ENCODE measurements around the gene COA7.
"Not testable (repeated sequence)": the region's sequence is repeated elsewhere in the genome, so short reads cannot be mapped to it uniquely, and the experiment has no call there.

The COA7 gene

DNA sequence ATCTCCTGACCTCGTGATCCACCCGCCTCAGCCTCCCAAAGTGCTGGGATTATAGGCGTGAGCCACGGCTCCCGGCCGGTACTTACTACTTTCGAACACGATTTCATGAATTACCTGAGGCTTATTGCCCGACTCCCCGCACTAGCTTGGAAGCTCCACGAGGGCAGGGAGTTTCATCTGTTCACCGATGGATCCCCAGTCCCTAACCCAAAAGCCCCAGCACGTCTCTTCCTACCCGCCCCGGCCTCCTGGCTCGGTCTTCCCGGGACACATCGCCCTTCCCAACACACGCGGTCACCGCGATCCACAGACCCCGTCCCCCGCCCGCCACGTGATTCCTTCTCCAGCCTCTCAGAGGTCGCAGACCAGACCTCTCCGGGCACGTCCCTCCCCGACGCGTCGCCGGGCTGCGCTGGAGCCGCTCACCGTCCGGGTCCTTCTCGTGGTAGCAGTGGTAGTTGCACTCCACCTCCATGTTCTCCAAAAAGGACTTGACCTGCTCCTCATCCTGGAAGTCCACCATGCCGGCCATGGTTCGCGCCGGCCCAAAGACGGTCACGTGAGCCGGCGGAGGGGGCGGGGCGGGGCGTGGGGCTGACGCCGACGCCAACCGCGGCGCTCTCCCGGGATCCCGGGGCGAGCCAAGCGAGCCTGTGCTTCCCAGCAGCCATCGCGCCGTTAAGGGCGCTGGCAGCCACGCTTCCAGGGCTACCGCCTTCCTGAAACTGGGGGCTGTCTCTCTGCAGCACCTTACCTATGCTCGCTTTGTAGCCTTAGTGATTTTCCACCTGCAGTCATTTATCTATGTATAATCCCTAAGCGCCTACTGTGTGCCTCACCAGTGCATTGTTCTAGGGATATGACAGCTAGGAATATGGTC lies at the start of gene COA7:
TSS of gene COA7 (minus strand) at position 553 of the 880 bp plus-strand sequence. CDS start at position 532, 21 bp downstream.
- peak; percentile 58 to 78 for DNase-seq

DNA sequence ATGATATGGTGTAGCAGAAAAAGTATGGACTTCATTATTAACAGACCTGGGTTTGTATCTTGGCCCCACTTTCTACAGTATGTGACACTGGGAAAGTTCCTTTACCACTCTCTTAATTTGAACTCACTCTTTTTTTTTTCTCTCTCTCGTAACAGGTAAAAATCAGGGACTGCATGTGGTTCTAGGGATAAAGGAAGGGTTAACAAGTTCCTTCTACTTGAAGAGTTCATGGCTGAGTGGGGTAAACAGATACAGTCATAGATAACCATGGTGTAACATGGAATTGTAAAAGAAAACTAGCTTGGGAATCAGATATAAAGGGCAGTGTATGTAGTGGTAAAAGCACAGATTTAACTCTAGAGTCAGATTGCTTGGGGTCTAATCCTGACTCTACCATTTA lies 49.3 kb upstream of the COA7 start:
- no peak for DNase-seq

DNA sequence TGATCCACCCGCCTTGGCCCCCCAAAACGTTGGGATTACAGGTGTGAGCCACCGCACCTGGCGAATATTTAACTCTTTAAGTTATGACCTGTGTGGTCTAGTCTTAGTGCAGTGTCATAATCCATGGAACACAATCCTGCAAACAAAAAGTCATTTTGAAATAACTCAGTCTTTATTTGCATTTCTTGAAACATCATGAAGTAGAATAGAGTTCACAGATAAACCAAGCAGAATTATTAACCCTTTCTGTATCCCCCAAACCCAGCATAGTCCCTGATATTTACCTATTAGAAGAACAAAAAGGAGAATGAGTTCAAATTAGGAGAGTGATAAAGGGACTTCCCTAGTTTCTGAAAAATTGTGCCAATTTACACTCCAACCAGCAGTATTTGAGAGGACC lies 48.0 kb upstream of the COA7 start:
- no peak for DNase-seq

DNA sequence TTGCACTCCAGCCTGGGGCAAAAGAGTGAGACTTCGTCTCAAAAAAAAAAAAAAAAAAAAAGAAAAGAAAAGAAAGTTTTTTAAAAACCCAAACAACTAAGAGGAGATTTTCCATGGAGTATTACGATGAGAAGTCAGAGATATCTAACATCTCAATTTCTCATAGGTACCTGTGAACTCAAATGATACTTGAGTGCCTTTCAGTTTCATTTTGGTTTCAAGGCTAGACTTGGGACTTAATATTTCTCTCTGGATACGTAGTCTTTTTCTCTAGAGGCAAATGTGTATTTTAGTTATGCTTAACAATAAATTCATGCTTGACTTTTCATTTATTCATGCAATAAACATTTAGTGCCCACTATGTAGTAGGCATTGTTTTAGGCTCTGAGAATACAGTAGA lies 43.1 kb upstream of the COA7 start:
- no peak for DNase-seq

DNA sequence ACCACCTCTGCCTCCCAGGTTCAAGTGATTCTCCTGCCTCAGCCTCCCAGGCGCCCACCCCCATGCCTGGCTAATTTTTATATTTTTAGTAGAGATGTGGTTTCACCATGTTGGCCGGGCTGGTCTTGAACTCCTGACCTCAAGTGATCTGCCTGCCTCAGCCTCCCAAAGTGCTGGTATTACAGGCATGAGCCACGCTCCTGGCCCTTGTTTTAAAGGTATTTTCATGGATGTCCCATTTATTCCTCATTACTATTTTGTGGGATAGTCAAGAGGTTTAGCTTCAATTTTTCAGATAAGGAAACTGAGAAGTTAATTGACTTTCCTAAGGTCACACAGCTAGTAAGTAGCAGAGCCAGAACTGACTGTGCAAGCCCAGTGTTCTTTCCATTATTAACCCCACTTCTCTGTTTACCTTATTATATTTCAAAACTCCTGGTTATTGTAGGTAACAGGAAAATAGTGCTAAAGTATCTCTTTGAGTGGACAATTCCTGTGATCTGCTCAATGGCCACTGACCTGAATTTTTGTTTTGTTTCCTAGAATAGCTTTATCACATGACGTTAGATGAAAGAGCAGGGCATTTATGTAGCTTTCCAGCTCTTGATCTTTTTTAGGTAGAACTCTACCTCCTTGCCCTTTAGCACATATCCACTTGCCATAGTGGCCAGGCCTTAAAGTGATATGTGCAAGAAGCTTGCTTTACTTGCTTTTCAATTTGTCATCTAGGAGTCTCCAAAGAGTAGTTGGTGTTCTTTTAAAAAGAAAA lies 41.7 kb upstream of the COA7 start:
- DNase-seq: no peak

DNA sequence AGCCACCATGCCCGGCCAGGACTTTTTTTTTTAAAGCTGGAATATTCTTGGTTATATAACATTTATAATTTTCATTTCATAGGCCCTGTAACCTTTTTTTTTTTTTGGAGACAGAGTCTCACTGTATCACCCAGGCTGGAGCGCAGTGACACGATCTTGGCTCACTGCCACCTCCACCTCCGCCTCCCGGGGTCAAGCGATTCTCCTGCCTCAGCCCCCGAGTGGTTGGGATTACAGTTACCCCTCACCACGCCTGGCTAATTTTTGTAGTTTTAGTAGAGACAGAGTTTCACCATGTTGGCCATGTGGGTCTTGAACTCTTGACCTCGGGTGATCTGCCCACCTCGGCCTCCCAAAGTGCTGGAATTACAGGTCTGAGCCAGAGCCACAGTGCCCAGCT lies 40.7 kb upstream of the COA7 start:
- DNase-seq: no peak

DNA sequence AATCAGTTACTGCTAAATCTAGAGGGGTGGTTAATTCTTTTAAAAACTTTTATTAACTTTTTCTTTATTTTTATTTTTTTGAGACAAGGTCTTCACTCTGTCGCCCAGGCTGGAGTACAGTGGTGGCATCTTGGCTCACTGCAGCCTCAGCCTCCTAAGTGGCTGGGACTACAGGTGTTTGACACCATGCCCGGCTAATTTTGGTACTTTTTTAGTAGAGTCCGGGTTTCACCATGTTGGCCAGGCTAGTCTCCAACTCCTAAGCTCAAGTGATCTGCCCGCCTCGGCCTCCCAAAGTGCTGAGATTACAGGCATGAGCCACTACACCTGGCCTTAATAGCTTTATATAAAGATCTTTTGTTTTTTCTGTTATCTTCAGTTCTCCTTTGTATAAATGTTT lies 40.0 kb upstream of the COA7 start:
- no peak for DNase-seq

DNA sequence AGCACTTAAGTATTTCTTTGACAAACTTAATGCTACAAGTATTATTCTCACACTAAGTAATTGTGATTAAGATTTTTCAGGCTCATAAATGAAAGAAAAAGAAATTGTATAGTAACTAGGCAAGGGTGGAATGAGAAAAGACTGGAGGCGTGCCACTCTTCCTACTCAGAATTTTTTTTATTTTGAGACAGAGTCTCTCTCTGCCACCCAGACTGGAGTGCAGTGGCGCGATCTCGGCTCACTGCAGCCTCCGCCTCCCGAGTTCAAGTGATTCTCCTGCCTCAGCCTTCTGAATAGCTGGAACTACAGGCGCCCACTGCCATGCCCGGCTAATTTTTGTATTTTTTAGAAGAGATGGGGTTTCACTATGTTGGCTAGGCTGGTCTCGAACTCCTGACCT lies 37.2 kb upstream of the COA7 start:
- not testable (repeated sequence) for DNase-seq

DNA sequence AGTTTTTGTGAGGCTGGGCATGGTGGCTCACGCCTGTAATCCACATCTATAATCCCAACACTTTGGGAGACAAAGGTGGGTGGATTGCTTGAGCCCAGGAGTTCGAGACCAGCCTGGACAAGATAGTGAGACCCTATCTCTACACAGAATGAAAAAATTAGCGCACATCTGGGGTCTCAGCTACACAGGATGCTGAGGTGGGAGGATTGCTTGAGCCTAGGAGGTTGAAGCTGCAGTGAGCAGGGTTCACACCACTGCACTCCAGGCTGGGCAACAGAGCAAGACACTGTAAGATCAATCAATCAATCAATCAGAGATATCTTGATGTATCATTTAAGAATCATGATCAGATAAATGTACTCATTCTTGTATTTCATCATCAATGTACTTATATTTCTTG lies 35.2 kb upstream of the COA7 start:
- no peak for DNase-seq

DNA sequence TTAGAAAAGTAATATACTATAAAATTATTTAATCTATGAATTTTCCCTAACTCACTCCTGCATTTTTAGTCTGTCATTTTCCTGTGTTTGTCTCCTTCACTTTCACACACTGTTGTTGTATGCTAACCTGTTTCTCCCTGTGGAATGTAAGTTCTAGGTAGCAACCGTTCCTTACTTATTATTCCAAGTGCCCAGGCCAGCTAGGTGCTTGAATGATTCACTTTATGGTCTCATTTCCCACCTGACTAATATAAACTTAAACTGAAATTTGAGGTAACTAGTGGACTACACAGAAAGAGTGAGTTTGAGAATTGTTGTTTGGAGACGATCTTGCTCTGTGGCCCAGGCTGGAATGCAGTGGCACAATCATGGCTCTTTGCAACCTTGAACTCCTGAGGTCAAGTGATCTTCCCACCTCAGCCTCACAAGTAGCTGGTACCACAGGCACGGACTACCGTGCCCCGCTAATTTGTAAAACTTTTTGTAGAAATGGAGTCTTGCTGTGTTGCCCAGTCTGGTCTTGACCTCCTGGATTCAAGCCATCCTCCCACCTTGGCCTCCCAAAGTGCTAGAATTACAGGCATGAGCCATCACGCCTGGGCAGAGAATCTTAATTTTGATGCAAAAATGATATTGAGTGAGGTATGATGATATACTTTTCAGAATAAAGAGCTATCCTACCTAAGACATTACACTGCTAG lies 30.0 kb upstream of the COA7 start:
- DNase-seq: no peak

DNA sequence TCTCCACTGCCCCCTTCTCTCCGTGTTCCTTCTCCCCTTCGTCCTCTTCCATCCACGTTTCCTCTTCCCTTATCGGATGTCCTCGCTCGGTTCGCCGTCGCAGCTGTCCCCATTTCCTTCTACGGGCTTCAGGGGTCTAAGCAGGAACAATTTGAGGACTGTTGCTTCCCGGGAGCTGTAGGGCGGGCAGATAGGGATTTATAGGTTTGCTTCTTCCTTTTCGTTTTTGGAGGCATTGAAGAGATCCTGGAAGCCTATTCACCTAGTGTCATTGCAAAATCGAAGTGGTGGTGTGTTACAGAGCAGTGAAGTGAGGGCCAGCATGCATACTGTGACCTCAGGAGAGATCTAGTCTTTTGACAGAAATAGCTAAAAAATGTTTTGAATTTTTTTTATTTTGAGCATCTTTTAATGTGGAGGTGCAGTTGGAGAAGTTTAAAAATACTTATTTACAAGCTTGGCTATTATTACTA lies 29.0 kb upstream of the COA7 start:
- DNase-seq: peak in 1 of 2 experiments; percentile 28

DNA sequence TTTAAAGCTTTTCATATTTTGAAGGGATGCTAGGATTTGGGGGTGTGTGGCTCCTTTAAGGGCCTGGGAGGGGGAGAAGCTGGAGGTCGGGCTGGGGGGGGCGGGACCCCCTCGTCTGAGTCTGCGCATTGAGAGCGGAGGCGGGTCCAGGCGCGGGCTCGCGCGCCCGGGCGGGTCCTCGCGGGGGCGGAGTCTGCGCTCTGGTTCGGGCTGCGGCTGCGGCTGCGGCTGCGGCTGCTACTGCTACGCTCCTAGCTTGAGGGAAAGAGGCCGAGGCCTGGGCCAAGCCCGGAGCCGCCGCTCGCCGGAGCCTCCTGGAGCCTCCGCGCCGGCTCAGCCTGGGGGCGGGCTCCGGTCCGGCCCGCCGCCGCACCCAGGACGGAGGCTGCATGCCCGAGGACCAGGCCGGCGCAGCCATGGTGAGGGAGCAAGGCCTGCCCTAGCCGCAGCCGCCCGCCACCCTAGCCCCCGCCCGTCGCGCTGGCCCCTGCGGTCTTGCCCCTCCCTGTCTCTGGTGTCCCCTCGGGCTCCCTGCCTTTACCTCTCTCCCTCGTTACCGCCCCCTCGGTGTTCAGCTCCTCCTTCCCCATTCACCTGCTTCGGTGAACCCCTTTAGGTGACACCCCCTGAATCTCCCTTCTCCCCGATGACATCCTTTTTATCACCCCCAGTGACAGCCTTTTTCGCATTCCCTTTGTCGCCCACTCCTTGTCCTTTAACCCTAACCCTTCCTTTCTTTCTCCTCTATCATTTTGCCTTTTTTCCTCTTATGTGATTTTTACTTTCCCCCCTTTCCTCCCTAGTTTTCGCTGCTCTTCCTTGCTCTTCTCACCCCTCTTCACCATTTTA lies 28.3 kb upstream of the COA7 start, which contains the start of gene ZYG11B:
TSS of gene ZYG11B (plus strand) at position 189 of the 849 bp plus-strand sequence. CDS start at position 390, 201 bp downstream.
- DNase-seq: peak; percentile 44 to 76

DNA sequence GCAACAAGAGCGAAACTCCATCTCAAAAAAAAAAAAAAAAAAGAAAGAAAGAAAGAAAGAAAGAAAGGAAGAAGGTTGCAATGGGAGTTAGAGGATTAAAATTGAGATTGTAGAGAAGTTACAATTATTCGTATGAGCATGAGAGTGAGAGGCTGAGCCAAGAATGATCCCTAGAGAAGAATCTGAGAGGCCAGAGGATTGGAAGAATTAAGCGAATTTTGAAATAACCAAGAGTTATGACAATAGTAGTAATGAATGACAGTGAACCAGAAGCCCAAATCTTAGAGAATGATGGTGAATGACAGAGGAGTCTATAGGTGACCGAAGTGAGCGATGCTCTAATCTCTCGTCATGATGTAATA lies 27.7 kb upstream of the COA7 start:
- no peak for DNase-seq

DNA sequence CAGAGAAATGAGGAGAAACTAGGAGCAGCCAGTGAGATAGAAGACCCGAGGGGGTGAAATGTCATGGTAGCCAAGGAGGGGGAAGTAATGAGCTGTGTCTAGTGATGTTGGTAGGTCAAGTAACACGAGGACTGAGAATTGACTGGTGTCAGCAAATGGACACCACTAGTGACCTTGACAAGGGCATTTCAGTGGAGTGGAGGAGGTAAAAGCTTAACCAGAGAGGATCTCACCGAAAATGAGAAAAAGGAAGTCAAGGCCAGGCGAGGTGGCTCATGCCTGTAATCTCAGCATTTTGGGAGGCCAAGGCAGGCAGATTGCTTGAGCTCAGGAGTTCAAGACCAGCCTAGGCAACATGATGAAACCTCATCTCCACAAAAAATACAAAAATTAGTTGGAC lies 25.1 kb upstream of the COA7 start:
- no peak for DNase-seq

DNA sequence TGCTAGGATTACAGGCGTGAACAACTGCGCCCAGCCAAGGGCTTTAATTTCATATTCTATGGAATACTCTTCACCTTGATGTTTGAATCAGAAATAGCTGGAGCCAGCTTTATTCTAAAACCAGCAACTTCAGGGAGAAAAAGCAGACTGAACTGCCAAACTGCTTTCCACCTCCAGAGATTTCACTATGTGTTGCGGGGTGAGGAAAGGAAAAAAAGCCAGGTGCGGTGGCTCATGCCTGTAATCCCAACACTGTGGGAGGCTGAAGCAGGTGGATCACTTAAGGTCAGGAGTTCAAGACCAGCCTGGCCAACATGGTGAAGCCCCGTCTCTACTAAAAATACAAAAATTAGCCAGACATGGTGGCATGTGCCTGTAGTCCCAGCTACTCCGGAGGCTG lies 17.1 kb upstream of the COA7 start:
- DNase-seq: not testable (repeated sequence)

DNA sequence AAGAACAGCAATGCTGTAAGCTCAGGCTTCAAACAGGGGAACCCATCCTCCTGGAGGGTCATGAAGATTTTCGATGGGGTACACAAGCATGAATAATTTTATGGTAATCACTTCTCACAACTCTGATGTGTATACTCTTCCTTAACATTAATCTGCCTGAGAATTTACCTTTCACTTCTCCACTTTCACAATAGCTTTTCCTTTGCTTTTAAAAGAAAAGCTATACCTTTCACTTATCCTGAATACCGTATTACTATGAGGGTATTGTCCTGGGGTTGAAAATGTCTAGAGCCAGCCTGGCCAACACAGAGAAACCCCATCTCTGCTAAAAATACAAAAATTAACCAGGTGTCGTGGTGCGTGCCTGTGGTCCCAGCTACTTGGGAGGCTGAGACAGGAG lies 15.4 kb upstream of the COA7 start:
- no peak for DNase-seq

DNA sequence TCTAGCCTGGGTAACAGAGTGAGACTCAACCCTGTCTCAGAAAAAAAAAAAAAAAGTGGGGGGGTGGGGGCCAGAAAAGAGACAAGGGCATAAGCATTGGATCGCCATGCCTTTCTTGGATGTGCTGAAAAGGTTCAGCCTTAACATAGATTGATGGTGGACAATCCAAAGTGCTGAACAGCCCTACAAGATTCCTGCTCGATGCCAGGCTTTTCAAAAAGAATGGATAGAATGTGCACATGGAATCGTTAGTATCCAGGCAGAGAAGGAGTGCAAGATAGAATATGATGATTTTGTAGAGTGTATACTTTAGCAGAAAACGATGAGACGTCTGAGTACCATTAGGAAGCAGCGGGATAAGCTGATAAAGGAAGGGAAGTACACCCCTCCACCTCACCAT lies 10.9 kb upstream of the COA7 start:
- no peak for DNase-seq

DNA sequence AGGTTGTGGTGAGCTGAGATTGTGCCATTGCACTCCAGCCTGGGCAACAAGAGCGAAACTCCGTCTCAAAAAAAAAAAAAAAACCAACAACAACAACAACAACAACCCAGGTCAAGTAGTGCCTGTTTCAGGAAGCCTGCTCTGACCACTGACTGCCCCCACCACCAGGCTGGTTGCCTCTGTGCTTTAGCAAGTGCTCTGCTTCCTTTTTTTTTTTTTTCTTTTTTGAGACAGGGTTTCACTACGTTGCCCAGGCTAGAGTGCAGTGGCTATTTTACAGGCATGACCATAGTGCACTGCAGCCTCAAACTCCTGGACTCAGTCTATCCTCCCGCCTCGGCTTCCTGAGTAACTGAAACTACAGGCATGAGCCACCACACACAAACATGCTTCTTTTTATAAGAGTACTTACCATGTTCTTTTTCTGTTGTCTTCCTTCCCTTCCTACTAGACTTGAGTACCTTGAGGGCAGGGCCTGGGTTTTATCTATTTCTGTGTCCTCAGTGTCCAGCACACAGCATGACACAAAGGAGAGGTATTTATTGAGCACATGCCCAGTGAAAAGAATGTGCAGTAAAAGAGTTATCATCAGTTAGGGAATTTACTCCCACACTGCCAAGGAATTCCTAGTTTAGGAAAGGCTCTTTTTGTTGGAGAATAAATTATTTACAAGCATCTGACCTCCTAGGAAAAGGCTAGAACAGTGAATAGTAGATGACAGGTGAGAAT lies 9.9 kb upstream of the COA7 start:
- no peak for DNase-seq

DNA sequence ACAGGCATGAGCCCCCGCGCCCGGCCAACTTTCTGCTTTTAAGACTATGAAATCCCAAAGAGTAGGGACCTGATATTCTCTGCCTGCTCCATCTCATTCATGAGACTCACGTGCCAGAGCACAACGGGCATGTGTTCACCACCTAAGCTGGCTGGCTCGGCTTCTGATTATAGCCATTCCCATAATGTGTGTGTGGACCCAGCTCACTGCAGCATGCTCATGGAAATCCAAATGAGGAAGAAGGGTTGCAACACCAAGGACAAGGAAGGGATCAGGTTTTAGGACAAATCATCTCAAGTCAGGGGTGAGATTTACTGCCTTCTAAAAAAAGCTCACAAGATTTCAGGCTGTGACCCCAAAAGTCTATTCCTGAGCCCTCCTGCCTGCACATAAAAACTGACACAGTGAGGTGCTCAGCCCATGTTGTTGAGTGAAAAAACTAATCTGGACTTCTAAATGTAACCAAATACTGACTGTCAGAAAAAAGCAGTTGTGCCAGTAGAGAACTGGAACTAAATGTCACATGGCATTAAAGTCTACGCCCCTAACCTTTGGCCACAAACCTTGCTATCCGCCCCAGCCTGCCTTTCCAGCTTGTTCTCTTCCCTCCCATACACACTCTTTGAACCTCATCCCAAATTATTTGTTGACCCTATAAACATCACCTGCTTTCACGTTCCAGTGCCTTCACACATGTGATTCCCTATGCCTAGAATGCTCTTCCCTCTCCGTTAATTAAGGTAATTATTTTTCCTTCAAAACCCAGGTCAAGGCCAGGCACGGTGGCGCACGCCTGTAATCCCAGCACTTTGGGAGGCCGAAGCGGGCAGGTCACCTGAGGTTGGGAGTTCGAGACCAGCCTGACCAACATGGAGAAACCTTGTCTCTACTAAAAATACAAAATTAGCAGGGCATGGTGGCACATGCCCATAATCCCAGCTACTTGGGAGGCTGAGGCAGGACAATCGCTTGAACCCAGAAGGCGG lies 9.1 kb upstream of the COA7 start:
- no peak for DNase-seq

DNA sequence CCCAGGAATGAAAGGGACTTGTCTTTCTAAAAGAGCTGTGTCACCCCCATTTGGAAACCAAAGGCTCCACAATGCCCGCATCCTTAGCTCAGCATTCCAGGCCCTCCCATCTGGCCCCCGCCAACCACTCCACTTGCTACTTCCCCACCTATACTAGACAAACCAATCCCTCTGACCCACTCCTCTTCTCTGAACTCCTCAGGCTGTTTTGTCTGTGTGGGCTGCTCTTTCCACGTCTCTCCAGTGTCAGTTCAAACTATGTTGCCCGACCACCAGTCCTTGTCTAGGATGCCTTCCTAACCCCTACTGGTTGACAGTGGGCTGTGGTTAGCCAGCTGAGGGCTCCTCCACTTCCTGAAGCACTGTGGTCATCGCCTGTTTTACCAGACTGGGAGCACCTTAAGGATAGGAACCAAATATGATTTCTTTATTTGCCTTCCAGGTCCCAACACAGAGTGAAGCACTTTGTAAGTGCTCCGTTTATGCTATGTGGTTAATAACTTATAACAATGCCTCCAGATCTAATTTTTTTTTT lies 8.1 kb upstream of the COA7 start:
- no peak for DNase-seq
